GM18870 (cell line): ENCODE data around the gene ZGPAT.

ENCODE experiments used
- ATAC-seq: cut with Tn5 transposase; IDR thresholded peaks from one replicate; pipeline ENCODE4 v1.9.1; 2021; ENCODE audit warnings: moderate library complexity; ENCODE audit not compliant: unreplicated experiment

The ZGPAT gene

GRCh38 chr20:63732118-63733095, 24.6 kb downstream of the ZGPAT start:
- no peak for ATAC-seq

GRCh38 chr20:63733117-63733516, 25.3 kb downstream of the ZGPAT start:
- ATAC-seq, result no peak

- ATAC-seq, result no peak
Measured at GRCh38 chr20:63733579-63734081, 25.8 kb downstream of the ZGPAT start.

- no peak for ATAC-seq
Measured at GRCh38 chr20:63734111-63734945, 26.5 kb downstream of the ZGPAT start.

- ATAC-seq, result no peak
Measured at GRCh38 chr20:63734946-63735858, 27.4 kb downstream of the ZGPAT start.

- ATAC-seq, result no peak
Measured at GRCh38 chr20:63735859-63736718, 28.2 kb downstream of the ZGPAT start, which contains the start of gene LIME1. Gene LIME1, plus strand, starts transcription at chr20:63736664. Its CDS starts 886 bp downstream, at chr20:63737550.

- no peak for ATAC-seq
Measured at GRCh38 chr20:63736893-63737694, 29.3 kb downstream of the ZGPAT start.

GRCh38 chr20:63737695-63737944, 29.8 kb downstream of the ZGPAT start:
- ATAC-seq, result no peak

GRCh38 chr20:63737945-63738686, 30.3 kb downstream of the ZGPAT start:
- ATAC-seq, result no peak

GRCh38 chr20:63738687-63739129, 30.9 kb downstream of the ZGPAT start:
- no peak for ATAC-seq

- no peak for ATAC-seq
Measured at GRCh38 chr20:63739130-63740069, 31.6 kb downstream of the ZGPAT start, which contains the start of gene SLC2A4RG. Gene SLC2A4RG, plus strand, starts transcription at chr20:63739776. Its CDS starts 137 bp downstream, at chr20:63739913.

- no peak for ATAC-seq
Measured at GRCh38 chr20:63740070-63740626, 32.3 kb downstream of the ZGPAT start.

- ATAC-seq, result no peak
Measured at GRCh38 chr20:63740627-63741353, 33.0 kb downstream of the ZGPAT start.

GRCh38 chr20:63741354-63741675, 33.5 kb downstream of the ZGPAT start:
- no peak for ATAC-seq

GRCh38 chr20:63741676-63742380, 34.0 kb downstream of the ZGPAT start:
- no peak for ATAC-seq
